ENCODE measurements around the gene CDH23. TPM values are rescaled to one million over a fixed set of nuclear protein-coding genes. Genes with fewer than 3 reads are reported as not detected.

Gene CDH23
- total RNA-seq, 1 donor from 2014 or later: not detected

DNA sequence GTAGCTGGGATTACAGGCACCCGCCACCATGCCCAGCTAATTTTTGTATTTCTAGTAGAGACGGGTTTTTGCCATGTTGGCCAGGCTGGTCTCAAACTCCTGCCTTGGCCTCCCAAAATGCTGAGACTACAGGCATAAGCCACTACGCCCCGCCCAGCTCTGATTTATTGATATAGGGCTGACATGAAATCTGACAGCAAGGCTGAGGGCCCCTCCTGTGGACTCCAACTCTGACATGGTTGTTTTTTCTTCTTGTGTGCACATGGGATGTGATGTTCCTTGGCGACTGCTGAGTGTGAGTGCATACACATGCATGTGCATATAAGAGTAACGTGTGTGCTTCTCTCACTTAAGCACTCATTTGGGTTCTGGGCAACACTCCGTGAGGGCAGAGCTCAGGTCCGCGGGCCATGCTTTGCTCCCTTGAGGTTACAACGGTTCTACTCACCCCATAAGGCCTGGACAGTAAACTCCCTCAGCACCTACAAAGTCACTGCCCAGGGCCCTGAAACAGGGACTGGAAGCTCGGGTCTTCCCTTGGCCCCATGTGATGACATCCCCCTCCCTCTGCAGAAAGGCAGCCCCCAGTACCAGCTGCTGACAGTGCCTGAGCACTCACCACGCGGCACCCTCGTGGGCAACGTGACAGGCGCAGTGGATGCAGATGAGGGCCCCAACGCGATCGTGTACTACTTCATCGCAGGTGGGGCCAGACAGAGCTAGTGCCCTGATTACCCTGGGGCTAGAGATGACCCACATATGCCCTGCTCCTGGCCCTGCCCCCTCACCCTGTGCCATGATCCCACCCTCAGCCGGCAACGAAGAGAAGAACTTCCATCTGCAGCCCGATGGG lies 410.2 kb downstream of the CDH23 start:
- Mint-ChIP-seq H3K36me3 (ENCODE audit: low read depth) (no peaks in the 10 kb centered on the region), H3K4me1 (ENCODE audit: low read depth) (no peaks in the 10 kb centered on the region), H3K4me3 (ENCODE audit: unreplicated experiment) (no peak overlapping the region), H3K9me3 (ENCODE audit: low read depth) (no peaks in the 10 kb centered on the region), H3K27ac (ENCODE audit: unreplicated experiment) (no peak overlapping the region), H3K27me3 (ENCODE audit: low read depth) (peaks cover 21% of the 10 kb centered on the region)
- TF ChIP-seq, protein P1, sequence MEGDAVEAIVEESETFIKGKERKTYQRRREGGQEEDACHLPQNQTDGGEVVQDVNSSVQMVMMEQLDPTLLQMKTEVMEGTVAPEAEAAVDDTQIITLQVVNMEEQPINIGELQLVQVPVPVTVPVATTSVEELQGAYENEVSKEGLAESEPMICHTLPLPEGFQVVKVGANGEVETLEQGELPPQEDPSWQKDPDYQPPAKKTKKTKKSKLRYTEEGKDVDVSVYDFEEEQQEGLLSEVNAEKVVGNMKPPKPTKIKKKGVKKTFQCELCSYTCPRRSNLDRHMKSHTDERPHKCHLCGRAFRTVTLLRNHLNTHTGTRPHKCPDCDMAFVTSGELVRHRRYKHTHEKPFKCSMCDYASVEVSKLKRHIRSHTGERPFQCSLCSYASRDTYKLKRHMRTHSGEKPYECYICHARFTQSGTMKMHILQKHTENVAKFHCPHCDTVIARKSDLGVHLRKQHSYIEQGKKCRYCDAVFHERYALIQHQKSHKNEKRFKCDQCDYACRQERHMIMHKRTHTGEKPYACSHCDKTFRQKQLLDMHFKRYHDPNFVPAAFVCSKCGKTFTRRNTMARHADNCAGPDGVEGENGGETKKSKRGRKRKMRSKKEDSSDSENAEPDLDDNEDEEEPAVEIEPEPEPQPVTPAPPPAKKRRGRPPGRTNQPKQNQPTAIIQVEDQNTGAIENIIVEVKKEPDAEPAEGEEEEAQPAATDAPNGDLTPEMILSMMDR (IDR thresholded peaks at IDR 0.05): no peak
- DNase-seq (ENCODE audit: low spot score): no peak

DNA sequence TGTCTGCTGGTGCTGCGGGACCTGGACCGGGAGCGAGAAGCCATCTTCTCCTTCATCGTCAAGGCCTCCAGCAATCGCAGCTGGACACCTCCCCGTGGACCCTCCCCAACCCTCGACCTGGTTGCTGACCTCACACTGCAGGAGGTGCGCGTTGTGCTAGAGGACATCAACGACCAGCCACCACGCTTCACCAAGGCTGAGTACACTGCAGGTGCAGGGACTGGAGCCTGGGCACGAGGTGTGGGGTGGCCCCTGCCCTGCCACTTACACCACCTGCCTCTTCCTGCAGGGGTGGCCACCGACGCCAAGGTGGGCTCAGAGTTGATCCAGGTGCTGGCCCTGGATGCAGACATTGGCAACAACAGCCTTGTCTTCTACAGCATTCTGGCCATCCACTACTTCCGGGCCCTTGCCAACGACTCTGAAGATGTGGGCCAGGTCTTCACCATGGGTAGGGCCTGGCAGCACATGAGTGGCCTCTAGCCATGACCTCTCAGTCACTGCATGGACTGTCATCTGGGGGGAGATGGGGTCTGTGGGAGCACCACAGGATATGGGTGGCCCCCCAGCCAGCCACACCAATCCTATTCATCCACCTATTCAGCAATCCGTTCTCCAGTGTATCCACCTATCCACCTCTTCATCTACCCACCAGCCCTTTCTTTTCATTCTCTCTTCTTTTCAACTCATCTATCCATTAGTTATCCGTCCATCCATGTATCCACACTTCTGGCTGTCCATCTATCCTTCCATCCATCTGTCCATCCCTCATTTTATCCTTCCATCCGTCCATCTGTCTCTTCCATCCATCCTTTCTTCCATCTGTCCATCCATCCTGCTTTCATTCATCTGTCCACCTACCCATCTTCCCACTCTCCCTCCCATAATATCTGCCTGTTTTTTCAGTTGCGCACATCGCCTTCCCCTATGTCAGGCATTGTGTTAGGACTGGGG lies 411.1 kb downstream of the CDH23 start:
- H3K9me3 Mint-ChIP-seq (ENCODE audit: low read depth): no peaks in the 10 kb centered on the region
- peaks cover 21% of the 10 kb centered on the region for H3K27me3 Mint-ChIP-seq (ENCODE audit: low read depth)
- TF ChIP-seq, protein P1 (IDR thresholded peaks at IDR 0.05): no peak
- H3K4me1 Mint-ChIP-seq (ENCODE audit: low read depth): no peaks in the 10 kb centered on the region
- no peaks in the 10 kb centered on the region for H3K36me3 Mint-ChIP-seq (ENCODE audit: low read depth)
- no peak overlapping the region for H3K27ac Mint-ChIP-seq (ENCODE audit: unreplicated experiment)
- no peak overlapping the region for H3K4me3 Mint-ChIP-seq (ENCODE audit: unreplicated experiment)
- no peak for DNase-seq (ENCODE audit: low spot score)

DNA sequence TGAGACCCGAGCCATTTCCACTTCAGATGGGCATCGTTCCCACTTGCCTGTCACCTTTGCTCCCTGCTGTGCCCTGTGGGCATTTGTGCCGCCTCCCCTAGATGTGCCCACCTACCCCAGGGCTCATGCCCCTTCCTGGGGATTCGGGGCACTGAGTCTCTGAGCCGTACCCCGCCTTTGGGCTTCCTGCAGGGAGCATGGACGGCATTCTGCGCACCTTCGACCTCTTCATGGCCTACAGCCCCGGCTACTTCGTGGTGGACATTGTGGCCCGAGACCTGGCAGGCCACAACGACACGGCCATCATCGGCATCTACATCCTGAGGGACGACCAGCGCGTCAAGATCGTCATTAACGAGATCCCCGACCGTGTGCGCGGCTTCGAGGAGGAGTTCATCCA lies 412.9 kb downstream of the CDH23 start:
- TF ChIP-seq, protein P1 (IDR thresholded peaks at IDR 0.05): no peak
- peaks cover 19% of the 10 kb centered on the region for H3K27me3 Mint-ChIP-seq (ENCODE audit: low read depth)
- H3K9me3 Mint-ChIP-seq (ENCODE audit: low read depth): no peaks in the 10 kb centered on the region
- no peak overlapping the region for H3K4me3 Mint-ChIP-seq (ENCODE audit: unreplicated experiment)
- H3K36me3 Mint-ChIP-seq (ENCODE audit: low read depth): peaks cover 5% of the 10 kb centered on the region
- DNase-seq (ENCODE audit: low spot score): no peak
- no peaks in the 10 kb centered on the region for H3K4me1 Mint-ChIP-seq (ENCODE audit: low read depth)
- H3K27ac Mint-ChIP-seq (ENCODE audit: unreplicated experiment): no peak overlapping the region

DNA sequence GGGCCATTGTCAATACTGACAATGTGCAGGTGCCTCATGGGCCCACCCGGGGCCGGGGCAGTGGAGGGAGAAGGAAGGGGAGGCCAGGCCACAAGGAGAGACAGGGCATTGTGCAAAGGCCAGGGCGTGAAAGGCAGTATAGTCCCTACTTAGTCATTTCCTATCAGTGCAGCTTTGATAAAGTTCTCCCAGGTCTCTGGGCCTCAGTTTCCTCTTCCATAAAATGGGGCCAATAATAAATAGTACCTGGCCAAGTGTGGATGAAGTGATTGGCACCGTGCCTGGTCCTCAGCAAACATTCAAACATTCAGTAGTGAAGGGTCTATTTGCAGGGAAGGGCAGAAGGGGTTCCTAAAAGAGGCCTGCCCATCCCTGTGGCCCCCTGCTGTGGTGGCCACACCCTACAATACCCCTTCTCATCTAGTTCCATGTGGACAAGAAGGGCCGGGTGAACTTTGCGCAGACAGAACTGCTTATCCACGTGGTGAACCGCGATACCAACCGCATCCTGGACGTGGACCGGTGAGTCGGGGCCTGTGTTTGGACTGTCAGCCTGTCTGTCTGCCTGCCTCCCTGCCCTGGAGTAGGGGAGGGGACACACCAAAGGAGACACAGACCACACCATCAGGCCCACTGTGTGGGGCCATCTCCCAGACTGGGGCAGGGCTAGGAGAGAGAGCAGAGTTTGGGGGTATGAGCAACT lies 413.5 kb downstream of the CDH23 start:
- DNase-seq (ENCODE audit: low spot score): no peak
- Mint-ChIP-seq H3K27ac (ENCODE audit: unreplicated experiment) (no peak overlapping the region), H3K4me3 (ENCODE audit: unreplicated experiment) (no peak overlapping the region), H3K9me3 (ENCODE audit: low read depth) (no peaks in the 10 kb centered on the region), H3K4me1 (ENCODE audit: low read depth) (no peaks in the 10 kb centered on the region), H3K27me3 (ENCODE audit: low read depth) (peaks cover 18% of the 10 kb centered on the region), H3K36me3 (ENCODE audit: low read depth) (peaks cover 6% of the 10 kb centered on the region)
- TF ChIP-seq, protein P1 (IDR thresholded peaks at IDR 0.05): no peak

DNA sequence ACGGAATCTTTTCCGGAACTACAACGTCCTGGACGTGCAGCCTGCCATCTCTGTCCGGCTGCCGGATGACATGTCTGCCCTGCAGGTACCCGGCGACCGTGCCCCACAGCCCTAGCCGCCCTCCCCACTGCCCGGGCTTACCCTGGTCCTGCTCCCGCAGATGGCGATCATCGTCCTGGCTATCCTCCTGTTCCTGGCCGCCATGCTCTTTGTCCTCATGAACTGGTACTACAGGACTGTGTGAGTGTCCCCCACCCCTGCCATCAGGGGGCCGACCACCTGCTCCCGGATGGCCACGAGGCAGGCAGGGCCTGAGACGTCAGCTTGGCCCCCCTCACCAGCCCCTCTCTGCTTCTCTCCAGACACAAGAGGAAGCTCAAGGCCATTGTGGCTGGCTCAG lies 414.6 kb downstream of the CDH23 start:
- Mint-ChIP-seq H3K9me3 (ENCODE audit: low read depth) (no peaks in the 10 kb centered on the region), H3K27ac (ENCODE audit: unreplicated experiment) (no peak overlapping the region), H3K36me3 (ENCODE audit: low read depth) (peaks cover 12% of the 10 kb centered on the region), H3K27me3 (ENCODE audit: low read depth) (peaks cover 12% of the 10 kb centered on the region), H3K4me1 (ENCODE audit: low read depth) (no peaks in the 10 kb centered on the region), H3K4me3 (ENCODE audit: unreplicated experiment) (no peak overlapping the region)
- no peak for DNase-seq (ENCODE audit: low spot score)
- TF ChIP-seq, protein P1 (IDR thresholded peaks at IDR 0.05): no peak
